Activated T-cell treated with anti-CD3 and anti-CD28 coated beads, Interleukin-2, amount 50 U/mL, for 4 hours (primary cell): Measurements from ENCODE around the gene LOXHD1. TPM values are rescaled to one million over a fixed set of nuclear protein-coding genes. Genes with fewer than 3 reads are reported as not detected.
A peak's percentile ranks its signal among the peaks of the same experiment; 100 is the strongest.

ENCODE experiments used
- ATAC-seq, 2 donors: fragments of 200-7000 bp; cut with Tn5 transposase; one replicate each; pipeline ENCODE4 v1.10.0; 2021
- DNase-seq: peaks from one replicate; pipeline ENCODE4 v3.0.0-alpha.2; 2020
- H3K27me3 Mint-ChIP-seq: one replicate; pipeline ENCODE4 v1.8.0; 2021; ENCODE audit warnings: low read depth, mixed read lengths
- H3K36me3 Mint-ChIP-seq: one replicate; pipeline ENCODE4 v1.8.0; 2022; ENCODE audit warnings: mixed read lengths; ENCODE audit not compliant: insufficient read depth
- H3K4me1 Mint-ChIP-seq: one replicate; pipeline ENCODE4 v1.8.0; 2021; ENCODE audit warnings: low read depth, mixed read lengths
- H3K4me3 Mint-ChIP-seq: one replicate; pipeline ENCODE4 v1.8.0; 2021; ENCODE audit warnings: mild to moderate bottlenecking, moderate library complexity, mixed read lengths
- H3K9me3 Mint-ChIP-seq: one replicate; pipeline ENCODE4 v1.8.0; 2021; ENCODE audit warnings: mixed read lengths
- total RNA-seq, 3 donors: library from RNA; stranded (reverse); gene quantifications; one replicate each; pipeline ENCODE4 v1.2.1, GENCODE V29; 2021

The LOXHD1 gene
- total RNA-seq, 3 donors from 2014 or later: not detected

- peak; percentile 17 for DNase-seq
Measured at GRCh38 chr18:46624127-46624526, 32.9 kb downstream of the LOXHD1 start.

DNA sequence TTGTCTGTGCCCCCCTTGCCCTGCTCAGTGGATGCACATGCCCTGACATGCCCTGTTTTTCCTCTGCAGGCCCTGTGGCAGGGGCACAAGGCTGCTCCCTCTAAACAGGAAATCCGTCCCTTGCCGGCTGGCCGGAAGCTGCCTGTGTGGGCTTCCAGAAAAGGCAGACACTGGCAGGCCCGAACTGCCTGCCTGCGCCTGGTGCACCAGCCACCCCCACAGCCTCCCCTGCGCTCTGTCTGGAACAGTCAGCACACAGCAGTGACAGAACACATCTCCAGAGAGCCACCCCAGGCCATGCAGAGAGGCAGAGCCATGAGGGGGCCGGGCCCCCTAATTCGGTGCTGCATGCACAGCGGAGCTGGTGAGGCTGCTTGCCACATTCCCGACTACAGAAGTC lies 33.5 kb downstream of the LOXHD1 start:
- Mint-ChIP-seq H3K4me1 (peaks cover 30% of the 10 kb centered on the region), H3K9me3 (no peaks in the 10 kb centered on the region), H3K27me3 (peaks cover 4% of the 10 kb centered on the region), H3K4me3 (peak overlapping the region; percentile 13), H3K36me3 (no peaks in the 10 kb centered on the region)
- ATAC-seq (peak; percentile 69 to 72), DNase-seq (no peak)

More at GRCh38 chr18:46624127-46624526, 32.9 kb downstream of the LOXHD1 start:
- Mint-ChIP-seq H3K4me1 (peaks cover 30% of the 10 kb centered on the region), H3K9me3 (no peaks in the 10 kb centered on the region), H3K4me3 (no peak overlapping the region), H3K36me3 (no peaks in the 10 kb centered on the region), H3K27me3 (peaks cover 4% of the 10 kb centered on the region)
- peak in 1 of 2 donors; percentile 58 for ATAC-seq

GRCh38 chr18:46622999-46623398 lies 34.0 kb downstream of the LOXHD1 start:
- Mint-ChIP-seq H3K9me3 (no peaks in the 10 kb centered on the region), H3K4me1 (peaks cover 30% of the 10 kb centered on the region), H3K4me3 (no peak overlapping the region), H3K36me3 (no peaks in the 10 kb centered on the region), H3K27me3 (peaks cover 4% of the 10 kb centered on the region)
- ATAC-seq: peak in 1 of 2 donors; percentile 15
- no peak for DNase-seq

- no peak for ATAC-seq
- DNase-seq: no peak
- H3K36me3 Mint-ChIP-seq: no peaks in the 10 kb centered on the region
- no peak overlapping the region for H3K4me3 Mint-ChIP-seq
- no peaks in the 10 kb centered on the region for H3K9me3 Mint-ChIP-seq
- peaks cover 4% of the 10 kb centered on the region for H3K27me3 Mint-ChIP-seq
- H3K4me1 Mint-ChIP-seq: peaks cover 30% of the 10 kb centered on the region
Measured at GRCh38 chr18:46622451-46622850, 34.6 kb downstream of the LOXHD1 start.

- Mint-ChIP-seq H3K4me1 (peaks cover 30% of the 10 kb centered on the region), H3K36me3 (no peaks in the 10 kb centered on the region), H3K27me3 (no peaks in the 10 kb centered on the region), H3K9me3 (no peaks in the 10 kb centered on the region), H3K4me3 (no peak overlapping the region)
- ATAC-seq (no peak), DNase-seq (no peak)
Measured at GRCh38 chr18:46621871-46622270, 35.1 kb downstream of the LOXHD1 start.

GRCh38 chr18:46621111-46621766 lies 35.8 kb downstream of the LOXHD1 start:
- ATAC-seq (no peak), DNase-seq (no peak)
- H3K4me1 Mint-ChIP-seq: peaks cover 30% of the 10 kb centered on the region
- H3K9me3 Mint-ChIP-seq: no peaks in the 10 kb centered on the region
- H3K27me3 Mint-ChIP-seq: no peaks in the 10 kb centered on the region
- H3K36me3 Mint-ChIP-seq: no peaks in the 10 kb centered on the region
- no peak overlapping the region for H3K4me3 Mint-ChIP-seq

DNA sequence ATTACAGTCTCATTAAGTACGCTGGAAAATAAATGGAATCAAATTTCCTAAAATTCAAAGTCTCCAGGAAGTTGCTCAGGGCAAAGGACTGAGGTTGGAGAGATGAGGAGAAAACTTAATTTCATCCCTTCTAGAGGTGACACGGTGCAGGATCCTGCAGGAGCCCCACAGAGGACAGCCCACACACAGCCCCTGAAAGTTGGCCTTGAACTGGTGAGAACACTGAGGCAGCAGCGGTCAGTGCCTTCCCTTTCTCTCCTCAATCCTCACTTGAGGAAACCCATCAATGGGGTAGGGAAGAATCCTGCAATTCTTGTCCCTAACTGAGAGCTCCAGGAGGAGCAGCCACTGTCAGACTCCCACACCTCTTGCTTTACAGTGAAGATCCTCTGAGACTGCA lies 37.5 kb downstream of the LOXHD1 start:
- ATAC-seq: no peak
- H3K4me1 Mint-ChIP-seq: peaks cover 28% of the 10 kb centered on the region
- H3K4me3 Mint-ChIP-seq: no peak overlapping the region
- H3K27me3 Mint-ChIP-seq: no peaks in the 10 kb centered on the region
- no peaks in the 10 kb centered on the region for H3K36me3 Mint-ChIP-seq
- DNase-seq: no peak
- H3K9me3 Mint-ChIP-seq: no peaks in the 10 kb centered on the region

- H3K9me3 Mint-ChIP-seq: no peaks in the 10 kb centered on the region
- no peak overlapping the region for H3K4me3 Mint-ChIP-seq
- DNase-seq (no peak), ATAC-seq (no peak)
- peaks cover 3% of the 10 kb centered on the region for H3K4me1 Mint-ChIP-seq
- no peaks in the 10 kb centered on the region for H3K36me3 Mint-ChIP-seq
- no peaks in the 10 kb centered on the region for H3K27me3 Mint-ChIP-seq
Measured at GRCh38 chr18:46615720-46616119, 41.3 kb downstream of the LOXHD1 start.

- no peak for DNase-seq
- no peak for ATAC-seq
- no peak overlapping the region for H3K4me3 Mint-ChIP-seq
- H3K27me3 Mint-ChIP-seq: peaks cover 5% of the 10 kb centered on the region
- H3K4me1 Mint-ChIP-seq: no peaks in the 10 kb centered on the region
- no peaks in the 10 kb centered on the region for H3K9me3 Mint-ChIP-seq
- no peaks in the 10 kb centered on the region for H3K36me3 Mint-ChIP-seq
Measured at GRCh38 chr18:46609048-46609447, 48.0 kb downstream of the LOXHD1 start.

- DNase-seq: no peak
- H3K9me3 Mint-ChIP-seq: no peaks in the 10 kb centered on the region
- peaks cover 11% of the 10 kb centered on the region for H3K27me3 Mint-ChIP-seq
- H3K36me3 Mint-ChIP-seq: no peaks in the 10 kb centered on the region
- H3K4me1 Mint-ChIP-seq: no peaks in the 10 kb centered on the region
- ATAC-seq: no peak
- H3K4me3 Mint-ChIP-seq: no peak overlapping the region
Measured at GRCh38 chr18:46607926-46608325, 49.1 kb downstream of the LOXHD1 start.

DNA sequence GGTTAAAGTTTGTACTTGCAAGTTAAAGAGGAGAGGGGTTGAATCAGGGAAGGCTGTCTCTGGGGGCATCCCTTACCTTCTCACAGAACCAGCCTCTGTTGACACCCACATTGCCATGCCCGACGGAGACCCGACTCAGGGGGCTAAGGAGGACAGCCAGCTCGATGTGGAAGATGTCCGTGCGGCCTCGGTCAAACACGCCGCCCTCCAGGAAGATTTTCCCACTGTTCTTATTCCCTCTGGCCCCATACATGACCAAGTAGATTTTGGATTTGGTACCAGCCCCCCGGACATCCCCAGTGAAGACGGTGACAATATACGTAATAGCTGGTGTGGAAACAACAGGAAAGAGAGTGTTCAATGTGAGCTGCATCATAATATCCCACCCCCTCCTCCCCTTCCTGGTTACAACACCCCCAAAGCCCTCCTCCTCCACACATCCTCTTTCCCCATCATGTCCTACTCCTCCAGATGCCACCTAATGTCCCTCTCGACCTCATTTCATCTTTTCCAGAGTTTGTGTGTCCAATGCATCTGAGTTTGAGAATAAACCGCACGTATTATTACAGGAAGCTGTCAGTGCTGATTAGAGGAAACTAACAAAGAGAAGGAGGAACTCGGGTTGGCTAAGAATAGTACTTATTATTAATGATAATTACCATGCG lies 55.7 kb downstream of the LOXHD1 start:
- H3K9me3 Mint-ChIP-seq: no peaks in the 10 kb centered on the region
- no peak overlapping the region for H3K4me3 Mint-ChIP-seq
- no peaks in the 10 kb centered on the region for H3K4me1 Mint-ChIP-seq
- ATAC-seq (no peak), DNase-seq (no peak)
- H3K36me3 Mint-ChIP-seq: no peaks in the 10 kb centered on the region
- peaks cover 18% of the 10 kb centered on the region for H3K27me3 Mint-ChIP-seq

DNA sequence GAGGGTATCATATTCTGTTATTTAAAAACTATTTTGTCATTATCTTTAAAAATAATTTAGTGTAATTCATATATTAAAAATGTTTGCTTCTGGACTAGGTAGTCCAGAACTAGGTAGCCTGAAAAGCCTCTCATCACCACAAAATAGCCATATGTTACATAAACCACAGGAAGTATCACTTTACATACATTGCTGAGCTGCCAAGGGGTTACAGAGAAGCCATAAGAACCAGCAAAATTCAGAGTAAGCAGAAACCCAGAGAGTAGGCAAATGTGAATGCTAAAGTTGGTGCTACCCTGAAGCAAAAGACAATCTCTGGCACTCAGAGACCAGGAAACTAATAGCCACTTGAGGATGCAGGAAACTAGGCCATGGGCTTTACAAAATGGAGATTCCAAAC lies 60.9 kb downstream of the LOXHD1 start:
- no peak overlapping the region for H3K4me3 Mint-ChIP-seq
- no peaks in the 10 kb centered on the region for H3K9me3 Mint-ChIP-seq
- no peak for ATAC-seq
- peaks cover 17% of the 10 kb centered on the region for H3K27me3 Mint-ChIP-seq
- DNase-seq: no peak
- no peaks in the 10 kb centered on the region for H3K4me1 Mint-ChIP-seq
- H3K36me3 Mint-ChIP-seq: no peaks in the 10 kb centered on the region

DNA sequence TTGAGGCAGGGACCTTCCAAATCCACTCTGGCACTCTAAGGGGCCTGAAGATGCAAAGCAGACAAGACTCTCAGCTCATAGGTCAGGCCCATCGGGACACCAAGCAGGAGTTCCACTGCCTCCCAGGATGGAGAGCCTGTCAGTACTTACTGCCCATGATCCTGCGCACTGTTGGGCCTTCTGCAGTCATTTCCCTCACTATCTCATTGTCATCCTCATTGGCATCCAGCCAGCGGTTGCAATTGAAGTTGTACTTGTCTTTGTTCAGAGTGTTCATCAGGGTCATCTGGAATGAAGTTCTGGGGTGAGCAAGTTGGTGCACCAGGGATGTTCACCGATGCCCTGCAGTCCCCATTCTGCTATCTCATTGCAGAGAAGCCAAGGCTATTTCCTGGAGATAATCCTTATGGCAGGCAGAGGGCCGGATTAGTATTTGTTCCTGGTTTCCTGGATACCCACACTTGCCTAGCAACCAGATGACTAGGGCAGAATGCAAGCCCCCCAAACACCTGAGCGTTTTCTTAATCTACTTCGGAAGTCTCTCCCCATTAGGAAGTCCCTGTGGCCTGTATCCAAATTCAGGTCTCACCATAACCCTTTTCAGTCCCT lies 65.1 kb downstream of the LOXHD1 start:
- H3K36me3 Mint-ChIP-seq: no peaks in the 10 kb centered on the region
- DNase-seq (no peak), ATAC-seq (no peak)
- peaks cover 12% of the 10 kb centered on the region for H3K27me3 Mint-ChIP-seq
- no peaks in the 10 kb centered on the region for H3K9me3 Mint-ChIP-seq
- no peaks in the 10 kb centered on the region for H3K4me1 Mint-ChIP-seq
- no peak overlapping the region for H3K4me3 Mint-ChIP-seq

DNA sequence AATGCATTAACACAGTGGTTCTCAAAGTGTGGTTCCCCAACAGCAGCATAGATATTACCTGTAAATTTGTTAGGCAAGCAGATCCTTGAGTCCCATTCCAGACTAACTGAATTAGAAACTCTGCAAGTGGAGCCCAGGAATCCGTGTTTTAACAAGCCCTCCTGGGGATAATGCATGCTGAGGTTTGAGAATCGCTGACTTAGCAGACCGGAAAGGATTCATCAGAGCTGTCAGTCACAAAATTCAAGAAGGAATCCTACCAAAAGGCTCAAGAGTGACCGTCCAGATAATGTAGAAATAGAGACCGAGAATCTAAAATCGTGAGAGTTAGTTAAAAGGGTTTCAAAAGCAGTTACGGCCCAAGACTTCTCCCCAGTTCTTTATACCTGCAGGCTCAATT lies 66.9 kb downstream of the LOXHD1 start:
- ATAC-seq: no peak

More for the DNA sequence above, 66.9 kb downstream of the LOXHD1 start:
- H3K36me3 Mint-ChIP-seq: no peaks in the 10 kb centered on the region
- H3K4me3 Mint-ChIP-seq: no peak overlapping the region
- DNase-seq: no peak
- no peaks in the 10 kb centered on the region for H3K9me3 Mint-ChIP-seq
- H3K4me1 Mint-ChIP-seq: no peaks in the 10 kb centered on the region
- peaks cover 12% of the 10 kb centered on the region for H3K27me3 Mint-ChIP-seq
